DMS53 treated with DMSO at 0.1 percent for 48 hours (cell line): Measurements from ENCODE around the gene PFKFB3.

Experiments used
- DNase-seq: peaks from one replicate; lab custom pipeline; 2025; ENCODE audit not compliant: unreplicated experiment; lab: John Stamatoyannopoulos, UW

The PFKFB3 gene

GRCh38 chr10:6299743-6300105, 97.0 kb downstream of the PFKFB3 start:
- no peak for DNase-seq

GRCh38 chr10:6300106-6300783, 97.5 kb downstream of the PFKFB3 start:
- no peak for DNase-seq

GRCh38 chr10:6300784-6301460, 98.2 kb downstream of the PFKFB3 start:
- no peak for DNase-seq

- DNase-seq, result no peak
Observed at GRCh38 chr10:6301488-6302075, 98.8 kb downstream of the PFKFB3 start.
